Measurements from ENCODE around the gene SLC9A9.

DNA sequence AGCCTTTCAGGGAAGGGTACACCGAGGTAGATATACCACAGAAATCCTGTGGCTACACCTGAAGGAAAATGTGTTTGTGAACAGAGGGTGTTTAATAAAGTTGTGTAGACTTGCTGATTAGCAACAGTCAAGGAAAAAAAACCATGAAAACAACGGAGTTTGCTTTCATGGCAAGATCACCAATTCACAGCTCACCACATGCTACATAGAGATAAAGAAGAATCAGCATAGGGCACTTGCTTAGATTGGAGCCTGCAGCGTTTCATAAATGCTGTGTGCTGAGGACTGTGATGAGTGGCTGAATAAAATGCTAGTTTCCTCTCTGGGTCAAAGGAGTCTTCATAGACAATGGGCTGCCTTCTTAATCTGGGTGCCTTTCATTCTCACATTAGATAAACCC is 257.6 kb downstream of the SLC9A9 start:
- no peak for TF ChIP-seq EZH2 (IDR thresholded peaks at IDR 0.05; ENCODE audit: low read length, missing control alignments)
- TF ChIP-seq, protein P1, sequence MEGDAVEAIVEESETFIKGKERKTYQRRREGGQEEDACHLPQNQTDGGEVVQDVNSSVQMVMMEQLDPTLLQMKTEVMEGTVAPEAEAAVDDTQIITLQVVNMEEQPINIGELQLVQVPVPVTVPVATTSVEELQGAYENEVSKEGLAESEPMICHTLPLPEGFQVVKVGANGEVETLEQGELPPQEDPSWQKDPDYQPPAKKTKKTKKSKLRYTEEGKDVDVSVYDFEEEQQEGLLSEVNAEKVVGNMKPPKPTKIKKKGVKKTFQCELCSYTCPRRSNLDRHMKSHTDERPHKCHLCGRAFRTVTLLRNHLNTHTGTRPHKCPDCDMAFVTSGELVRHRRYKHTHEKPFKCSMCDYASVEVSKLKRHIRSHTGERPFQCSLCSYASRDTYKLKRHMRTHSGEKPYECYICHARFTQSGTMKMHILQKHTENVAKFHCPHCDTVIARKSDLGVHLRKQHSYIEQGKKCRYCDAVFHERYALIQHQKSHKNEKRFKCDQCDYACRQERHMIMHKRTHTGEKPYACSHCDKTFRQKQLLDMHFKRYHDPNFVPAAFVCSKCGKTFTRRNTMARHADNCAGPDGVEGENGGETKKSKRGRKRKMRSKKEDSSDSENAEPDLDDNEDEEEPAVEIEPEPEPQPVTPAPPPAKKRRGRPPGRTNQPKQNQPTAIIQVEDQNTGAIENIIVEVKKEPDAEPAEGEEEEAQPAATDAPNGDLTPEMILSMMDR (conservative IDR thresholded peaks at IDR 0.05 in 1 of 2, IDR thresholded peaks at IDR 0.05 in 1 of 2; ENCODE audit: low read depth in 1 of 2, low read length in 2 of 2), result no peak

Measured in fibroblast of lung (primary cell).